GM21737 (cell line): ENCODE data around the gene RBM20.

Source experiments
- ATAC-seq: cut with Tn5 transposase; IDR thresholded peaks from one replicate; pipeline ENCODE4 v1.9.1; 2021; ENCODE audit warnings: mild to moderate bottlenecking, moderate library complexity; ENCODE audit not compliant: unreplicated experiment

Gene RBM20

DNA sequence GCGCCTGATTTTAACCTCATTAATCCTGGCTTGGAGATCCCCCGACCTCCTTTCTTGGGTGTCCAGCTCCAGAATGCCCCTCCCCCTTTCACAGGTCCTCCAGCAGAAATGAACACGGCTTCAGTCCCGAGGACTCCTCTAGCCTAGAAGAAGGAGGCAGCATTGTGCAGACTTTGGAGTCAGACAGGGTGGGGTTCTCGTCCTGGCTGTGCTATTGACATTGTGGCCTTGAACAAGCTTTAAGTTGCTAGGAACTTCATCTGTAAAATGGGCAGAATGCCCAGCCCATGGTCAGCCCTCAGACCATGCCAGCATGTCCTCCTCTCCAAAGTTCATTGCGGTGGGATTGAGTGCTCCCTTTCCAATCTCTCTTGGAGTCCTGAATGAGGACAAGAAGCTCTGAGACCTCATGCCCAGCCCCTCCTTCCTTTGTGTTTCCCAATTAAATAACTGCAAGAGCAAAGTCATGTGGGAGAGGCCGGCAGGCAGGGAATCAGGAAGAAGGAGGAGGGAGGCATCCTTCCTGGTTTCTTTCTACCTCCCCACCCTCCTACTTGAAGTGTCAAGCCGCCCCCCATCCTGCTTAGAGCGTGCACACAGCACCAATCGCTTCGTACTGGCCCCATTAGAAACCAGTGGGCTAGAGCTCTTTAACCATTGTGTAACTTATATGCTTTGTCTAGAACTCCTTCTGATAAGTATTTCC, 86.4 kb downstream of the RBM20 start:
- no peak for ATAC-seq

DNA sequence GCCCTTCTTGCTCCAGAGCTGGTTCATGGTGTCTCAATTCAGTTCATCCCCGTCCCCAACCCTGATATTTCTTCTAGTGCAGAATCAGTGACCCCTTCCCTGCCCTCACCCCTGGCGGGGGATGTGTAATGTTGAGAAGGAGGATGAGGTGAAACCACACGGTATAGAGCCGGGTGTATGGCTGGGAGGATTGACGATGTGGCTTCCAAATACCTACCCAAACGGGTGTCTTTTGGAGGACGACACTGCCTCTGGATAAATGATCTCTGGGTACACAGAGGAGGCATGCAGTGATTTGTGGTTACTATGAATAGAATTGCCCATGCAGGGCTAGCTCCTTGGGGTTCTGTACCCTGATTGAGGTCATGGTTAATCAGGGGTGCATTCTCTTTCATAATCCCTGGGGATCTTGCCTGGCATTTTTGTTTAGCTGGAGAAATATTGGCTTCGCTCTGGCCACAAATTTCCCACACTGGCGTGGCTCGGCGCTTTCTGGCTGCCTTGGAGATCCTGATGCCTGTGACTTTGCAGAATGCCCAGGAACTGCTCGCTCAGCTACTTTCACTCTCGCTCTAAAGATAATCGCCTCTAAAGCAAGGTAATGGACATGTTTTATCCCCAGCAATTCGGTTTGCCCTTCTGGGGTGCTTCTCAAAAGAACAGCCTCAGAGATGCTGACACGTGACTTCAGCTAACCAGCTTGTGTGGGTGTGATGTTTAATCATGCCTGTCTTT, 89.2 kb downstream of the RBM20 start:
- no peak for ATAC-seq

DNA sequence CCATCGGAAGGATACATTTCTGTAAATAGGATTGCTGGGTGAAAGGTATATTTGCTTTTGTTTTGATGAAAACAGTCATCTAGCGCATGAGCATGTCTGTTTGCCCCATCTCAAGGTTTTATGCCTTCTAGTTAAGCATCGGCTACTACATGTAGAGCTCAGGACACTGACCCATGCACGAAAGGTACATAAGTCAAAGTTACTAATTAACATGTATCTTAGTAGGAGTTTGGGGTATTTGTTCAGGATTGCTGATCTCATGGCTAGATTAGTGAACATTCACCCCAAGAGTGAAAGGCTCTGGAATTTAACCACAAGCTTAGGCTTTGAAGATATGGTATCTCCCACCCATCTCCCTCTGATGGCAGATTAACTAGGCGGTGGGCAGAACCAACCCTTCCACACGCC, 91.5 kb downstream of the RBM20 start:
- no peak for ATAC-seq

DNA sequence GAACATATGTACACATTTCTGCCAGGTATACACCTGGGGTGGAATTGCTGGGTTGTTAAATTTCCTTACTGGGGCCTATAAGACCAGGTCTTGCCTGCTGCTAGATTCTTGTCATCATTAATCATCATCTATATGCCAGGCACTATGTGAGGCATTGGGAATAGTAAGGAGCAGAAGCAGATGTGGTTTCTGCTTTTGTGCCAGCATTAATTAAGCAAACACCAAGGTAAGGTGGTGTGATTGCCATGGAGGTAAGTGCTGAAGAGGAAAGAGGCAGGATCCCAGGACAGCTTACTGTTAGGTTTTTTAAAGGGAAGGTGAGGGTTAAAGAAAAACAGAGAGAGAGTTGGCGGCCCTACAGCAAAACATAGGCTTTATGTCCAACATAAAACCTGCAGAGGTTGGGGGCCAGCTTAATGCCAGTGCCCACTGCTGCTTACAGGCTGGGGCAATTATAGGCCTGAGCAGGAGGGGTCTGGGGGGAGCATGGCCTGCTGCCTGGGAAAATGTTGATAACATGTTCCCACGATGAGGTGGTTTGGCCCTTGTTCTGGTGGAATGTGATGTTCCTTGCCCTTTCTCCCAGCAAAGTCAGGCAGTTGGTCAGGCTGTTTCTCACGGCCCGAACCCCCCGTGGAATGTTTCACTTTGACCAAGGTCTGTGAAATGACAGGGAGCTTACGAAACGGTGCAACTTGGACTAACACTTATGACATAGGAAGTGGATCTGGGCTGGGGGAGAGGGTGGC, 93.9 kb downstream of the RBM20 start:
- ATAC-seq: no peak

DNA sequence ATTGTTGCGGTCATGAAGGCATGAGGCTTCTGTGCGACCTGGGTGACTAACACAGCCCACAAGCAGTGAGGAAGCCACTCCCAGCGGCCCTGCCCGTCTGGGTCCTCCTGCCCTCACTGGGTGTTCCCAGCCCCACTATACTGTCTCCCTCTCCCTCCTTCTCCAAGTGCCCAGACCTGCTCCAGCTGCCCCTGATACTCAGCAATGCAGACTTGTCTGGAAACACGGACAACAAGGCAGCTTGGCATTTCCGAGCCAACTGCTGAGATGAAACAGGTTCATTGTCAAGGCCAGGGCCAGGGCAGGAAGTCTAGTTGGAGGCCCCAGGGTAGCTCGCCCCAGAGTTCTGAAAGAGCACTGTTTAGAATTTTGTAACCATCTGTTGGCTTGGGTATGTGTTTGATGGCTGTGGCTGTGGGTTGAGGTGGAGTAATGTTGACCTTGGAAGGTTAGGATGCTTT, 95.7 kb downstream of the RBM20 start:
- no peak for ATAC-seq

DNA sequence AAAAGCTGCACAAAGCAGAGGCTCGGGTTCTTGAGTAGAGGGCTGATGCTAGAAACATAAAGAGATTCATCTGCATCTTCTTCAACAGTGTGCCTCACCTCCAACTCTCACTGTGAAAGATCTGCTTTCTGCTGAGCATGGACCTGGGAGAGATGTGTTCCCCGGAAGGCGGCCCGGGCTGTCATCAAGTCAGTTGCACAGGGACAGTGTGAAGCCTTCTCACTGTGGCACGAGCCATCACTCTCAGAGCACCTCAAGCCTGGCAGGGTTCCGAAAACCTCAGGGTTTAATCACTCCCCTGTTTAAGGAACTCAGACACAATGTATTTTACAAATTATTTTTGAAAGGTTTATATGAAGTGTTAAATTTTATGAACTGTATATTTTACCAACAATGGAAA, 98.7 kb downstream of the RBM20 start:
- ATAC-seq: no peak

DNA sequence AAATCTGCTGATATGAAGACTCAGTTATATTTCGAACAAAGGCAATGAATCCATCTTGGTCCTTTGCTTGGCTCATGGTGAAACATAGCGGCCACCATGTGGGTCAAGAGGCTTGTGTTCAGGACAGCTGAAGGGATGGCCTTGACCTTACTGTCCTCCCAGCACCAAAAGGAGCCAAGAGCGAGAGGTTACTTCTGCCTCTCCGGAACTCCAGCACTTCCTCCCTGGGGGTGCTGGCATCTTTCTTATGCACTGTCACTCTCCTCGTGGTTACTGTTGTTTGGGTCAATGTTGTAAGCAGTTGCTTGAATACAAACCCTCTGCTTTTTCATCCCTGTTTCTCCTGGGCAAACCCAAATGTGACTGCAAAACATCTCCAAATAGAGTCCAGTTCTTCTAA, 100.6 kb downstream of the RBM20 start:
- no peak for ATAC-seq

DNA sequence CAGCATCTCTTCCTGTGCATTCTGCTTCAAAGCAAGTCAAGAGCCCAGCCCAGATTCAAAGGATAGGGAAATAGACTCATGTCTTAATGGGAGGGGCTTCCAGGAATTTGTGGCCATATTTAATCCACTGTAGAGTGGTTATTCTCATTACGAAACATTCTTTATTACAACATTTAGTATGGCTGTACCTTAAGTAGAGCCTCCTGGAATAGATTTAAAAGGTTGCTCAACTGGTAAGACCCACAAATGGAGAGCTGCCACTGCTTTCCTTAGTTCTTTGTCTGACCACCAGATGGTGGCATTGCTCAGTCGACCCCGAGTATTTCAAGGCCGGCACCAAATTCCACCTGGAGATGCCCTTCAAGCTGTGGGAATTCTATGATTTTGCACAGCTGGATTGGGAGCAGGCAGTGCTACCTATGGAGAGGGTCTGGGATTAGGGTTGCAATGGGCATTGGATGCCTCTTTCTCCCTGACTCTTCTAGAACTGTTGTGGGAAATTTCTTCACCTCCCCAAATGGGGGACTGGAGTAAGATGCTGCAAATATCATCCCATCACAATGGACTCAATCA, 102.2 kb downstream of the RBM20 start:
- ATAC-seq: peak; percentile 47

DNA sequence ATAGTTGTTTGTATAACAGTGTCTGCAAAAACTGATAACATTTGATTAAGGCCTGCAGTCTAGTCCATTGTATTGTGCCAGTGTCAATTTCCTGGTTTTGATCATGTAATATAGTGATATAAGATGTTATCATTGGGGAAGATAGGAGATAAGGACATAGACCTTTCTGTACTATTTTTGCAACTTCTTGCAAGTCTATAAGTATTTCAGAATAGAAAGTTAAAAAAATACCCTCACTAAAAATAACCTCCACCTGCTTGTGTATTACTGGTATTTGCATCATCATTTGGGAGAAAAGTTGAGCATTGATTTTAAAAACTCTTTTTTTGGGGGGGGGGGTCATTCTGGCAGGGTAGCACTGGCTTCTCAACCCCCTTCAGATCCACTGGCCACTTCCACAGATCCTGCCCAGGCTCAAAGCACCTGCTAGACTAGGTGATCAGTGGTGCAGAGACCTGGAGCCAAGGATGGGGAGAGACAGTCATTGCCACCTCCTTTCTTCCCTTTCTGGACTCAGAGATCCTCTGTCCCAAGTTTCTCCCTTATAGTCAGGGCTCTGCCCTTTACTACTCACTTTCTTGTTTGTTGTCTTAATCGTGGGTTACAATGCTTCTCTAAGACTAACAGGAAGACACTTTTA, 103.0 kb downstream of the RBM20 start:
- no peak for ATAC-seq

DNA sequence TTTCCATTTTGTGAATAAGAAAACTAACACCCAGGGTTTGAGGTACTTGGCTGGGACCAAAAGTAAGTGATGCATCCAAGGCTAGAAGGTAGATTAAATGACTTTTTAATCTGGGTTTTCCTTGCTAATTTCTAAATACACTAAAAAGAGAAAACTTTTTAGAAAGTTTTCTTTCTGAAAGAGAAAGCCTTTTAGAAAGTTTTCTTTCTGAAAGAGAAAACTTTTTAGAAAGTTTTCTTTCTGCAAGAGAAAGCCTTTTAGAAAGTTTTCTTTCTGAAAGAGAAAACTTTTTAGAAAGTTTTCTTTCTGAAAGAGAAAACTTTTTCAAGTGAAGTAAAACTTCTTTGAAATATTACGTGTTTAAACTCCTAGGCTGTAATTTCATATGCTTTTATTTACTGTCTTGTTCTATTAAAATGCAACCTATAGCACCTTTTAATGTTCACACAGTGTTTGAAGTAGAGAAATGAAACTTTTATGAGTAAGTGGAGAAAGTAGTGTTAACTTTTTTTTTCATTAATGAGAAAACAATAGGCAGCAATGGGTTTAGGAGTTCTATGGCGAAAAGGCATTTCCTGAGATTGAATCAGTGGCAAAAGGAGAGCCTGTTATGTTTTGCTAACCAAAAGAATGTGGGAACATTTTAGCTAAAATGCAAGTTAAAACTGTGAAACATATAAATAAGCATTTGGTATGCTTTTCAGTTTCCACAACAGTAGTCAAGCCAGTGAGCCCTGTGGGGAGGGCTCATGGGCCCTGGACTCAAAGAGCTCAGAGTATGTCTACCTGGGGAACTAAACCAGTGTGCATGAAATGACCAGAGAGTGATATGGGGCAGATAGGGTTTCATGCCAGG, 103.7 kb downstream of the RBM20 start:
- ATAC-seq: no peak

DNA sequence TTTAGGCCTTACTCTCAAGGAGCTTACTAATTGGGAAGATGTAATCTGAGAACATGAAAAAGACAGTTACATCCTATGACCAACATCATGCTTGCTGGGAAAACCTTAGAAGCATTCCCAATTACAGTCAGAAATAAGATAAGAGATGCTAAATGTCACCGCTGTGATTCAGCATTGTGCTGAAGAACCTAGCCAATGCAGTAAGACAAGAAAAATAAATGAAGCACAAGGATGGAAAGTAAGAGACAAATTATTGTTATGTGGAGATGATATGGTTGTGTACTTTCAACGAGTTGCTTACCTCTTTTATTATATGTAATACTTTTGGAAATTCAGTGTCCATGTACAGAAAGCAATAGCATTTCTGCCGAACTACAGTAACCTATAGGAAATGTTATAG, 104.8 kb downstream of the RBM20 start:
- ATAC-seq: no peak

DNA sequence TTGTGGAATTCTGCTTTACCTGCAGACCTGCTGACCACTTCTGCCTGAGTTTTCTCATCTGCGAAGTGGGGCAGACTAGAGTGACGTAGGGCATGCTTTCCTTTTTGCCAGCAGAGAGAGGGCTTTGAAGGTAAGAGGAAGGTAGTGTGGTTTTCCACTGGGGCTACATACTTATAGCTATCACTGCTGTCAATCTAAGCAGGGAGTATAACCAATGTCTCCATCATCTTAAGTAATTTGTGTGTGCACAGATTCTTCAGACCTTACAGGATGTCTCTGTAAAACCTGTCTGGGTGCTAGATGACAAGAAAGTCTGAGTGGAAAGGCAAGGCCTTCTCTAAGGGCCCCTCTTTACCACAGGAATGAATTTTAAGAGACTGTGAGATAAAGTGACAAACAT, 106.8 kb downstream of the RBM20 start:
- no peak for ATAC-seq

DNA sequence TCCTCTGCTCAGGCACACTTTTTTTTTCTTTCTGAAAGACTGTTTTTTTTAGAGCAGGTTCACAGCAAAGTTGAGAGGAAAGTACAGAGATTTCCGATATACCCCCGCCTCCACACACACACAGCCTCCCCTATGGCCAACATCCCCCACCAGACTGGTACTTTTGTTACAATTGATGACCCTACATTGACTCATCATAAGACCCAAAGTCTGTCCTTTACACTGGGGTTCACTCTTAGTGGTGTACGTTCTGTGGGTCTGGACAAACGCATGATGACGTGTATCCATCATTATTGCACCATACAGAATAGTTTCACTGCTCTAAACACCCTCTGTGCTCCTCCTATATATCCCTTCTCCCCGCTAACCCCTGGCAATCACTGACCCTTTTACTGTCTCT, 107.7 kb downstream of the RBM20 start:
- no peak for ATAC-seq

DNA sequence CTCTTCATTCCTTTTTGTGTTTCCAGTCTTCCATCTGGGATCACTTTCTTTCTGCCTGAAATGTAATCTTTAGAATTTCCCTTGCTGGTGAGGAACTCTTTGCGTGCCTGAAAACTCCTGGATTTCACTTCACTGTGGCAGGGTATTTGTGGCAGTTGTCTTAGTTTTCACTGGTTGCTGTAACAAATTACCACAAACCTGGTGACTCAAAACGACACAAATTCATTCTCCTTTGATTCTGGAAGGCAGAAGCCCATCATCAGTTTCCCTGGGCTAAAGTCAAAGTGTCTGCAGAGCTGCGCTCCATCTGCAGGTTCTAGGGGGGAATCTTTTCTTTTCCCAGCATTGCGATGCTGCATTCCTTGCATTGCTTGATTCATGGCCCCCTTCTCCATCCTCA, 109.3 kb downstream of the RBM20 start:
- no peak for ATAC-seq

DNA sequence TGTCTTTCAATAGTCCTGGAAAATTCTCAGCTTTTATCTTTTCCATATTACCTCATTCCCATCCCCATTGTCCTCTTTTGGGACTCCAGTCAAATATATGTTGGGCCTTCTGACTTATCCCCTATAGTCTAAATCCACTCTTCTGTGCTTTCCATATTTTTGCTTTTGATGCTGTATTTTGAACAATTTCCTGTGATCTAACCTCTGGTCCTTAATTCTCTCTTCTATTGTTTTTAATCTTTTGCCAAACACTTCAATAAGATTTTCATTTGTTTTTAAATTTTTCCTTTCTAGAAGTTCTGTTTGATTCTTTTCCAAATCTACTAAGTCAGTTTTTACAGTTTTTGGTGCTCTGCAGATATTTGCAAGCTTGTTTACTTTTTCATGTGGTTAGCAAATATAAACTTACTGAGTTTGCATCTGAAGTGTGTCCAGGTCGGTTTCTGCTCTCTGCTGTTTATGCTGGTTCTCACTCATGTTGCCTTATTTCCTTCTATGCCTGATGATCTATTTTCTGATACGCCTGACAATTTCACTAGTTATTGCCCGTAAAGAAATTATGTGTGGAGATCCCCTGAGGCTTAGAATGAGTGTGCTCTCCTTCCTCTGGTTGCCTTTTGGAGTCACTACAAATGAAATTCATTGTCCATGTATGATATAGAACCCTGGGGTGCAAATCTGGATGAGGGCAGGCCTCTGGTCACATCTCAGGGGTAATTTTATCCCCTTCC, 110.4 kb downstream of the RBM20 start:
- no peak for ATAC-seq

DNA sequence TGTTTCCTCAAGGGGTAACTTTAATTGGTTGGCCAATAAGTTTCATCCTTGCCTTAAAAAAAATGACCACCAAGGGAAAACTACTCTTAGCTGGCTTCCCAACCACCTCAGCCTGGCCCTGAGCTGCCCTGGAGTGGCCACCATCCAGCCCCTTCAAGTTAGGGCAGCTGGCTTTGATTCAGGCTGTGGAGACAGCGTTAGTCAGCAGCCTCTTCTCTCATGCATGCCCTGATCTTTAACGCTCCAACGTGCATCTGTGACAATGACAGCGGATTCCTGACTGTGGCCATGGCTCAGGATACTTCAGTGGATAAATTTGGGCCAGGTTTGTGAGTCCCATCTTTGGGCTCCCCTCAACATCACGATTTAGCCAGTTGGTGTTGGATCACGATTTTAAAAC, 111.6 kb downstream of the RBM20 start:
- no peak for ATAC-seq

DNA sequence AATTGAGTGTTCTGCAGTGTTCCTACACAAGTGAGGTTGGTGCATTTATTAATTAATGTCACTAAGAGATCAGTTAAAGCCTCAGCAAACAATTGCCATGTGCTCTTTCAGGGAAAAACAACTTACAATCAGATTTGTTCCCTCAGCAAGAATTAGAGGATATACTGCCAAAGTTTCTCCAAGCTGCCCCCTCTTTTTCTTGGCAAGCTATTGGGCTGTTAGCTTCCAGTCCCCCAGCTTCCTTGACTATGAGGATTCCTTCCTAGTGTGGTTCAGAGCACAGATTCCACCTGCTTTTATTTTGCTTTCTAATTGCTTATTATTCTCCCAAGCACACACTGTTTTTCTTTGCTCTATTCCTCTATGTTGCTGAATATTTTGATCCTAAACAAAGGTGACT, 112.7 kb downstream of the RBM20 start:
- ATAC-seq: no peak

DNA sequence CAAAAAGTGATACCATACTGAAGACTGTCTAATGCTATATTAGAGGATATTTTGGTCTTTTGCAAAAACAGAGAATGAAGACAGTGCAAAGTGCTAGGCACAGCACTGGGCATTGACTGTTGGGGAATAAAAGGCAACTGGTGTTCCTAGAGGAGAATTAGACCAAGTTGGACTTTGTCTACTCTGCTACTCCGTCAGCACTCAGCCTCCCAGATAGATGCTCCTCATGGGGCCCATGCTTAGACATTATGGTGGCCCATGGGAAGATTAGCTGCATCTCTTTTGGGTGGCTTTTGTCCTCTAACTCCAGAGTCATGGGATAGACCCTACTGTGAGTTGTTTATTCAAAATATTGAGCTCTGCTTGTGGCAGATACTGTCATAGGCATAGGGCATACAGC, 113.5 kb downstream of the RBM20 start:
- no peak for ATAC-seq

DNA sequence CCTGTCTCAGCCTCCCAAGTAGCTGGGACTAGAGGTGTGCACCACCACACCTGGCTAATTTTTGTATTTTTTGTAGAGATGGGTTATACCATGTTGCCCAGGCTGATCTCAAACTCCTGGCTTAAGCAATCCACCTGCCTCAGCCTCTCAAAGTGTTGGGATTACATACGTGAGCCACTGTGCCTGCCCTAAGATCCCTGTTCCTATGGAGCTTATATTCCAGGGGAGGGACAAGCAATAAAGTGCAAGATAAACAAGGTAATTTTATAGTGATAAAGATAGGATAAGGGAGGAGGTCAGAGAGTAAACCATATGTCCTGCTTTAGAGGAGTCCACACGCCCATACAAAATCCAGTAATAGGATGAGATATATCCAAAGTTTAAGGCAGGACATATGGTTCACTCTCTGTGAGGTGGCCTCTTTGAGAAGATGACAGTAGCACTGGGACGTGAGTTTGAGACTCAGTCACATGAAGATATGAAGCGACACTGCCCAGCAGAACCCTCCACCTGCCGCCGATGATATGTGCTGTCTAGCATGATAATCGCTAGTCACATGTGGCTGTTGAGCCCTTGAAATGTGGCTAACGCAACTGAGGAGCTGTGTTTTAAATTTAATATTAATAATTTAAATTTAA, 114.1 kb downstream of the RBM20 start:
- ATAC-seq: no peak
